HUES6 (cell line): Measurements from ENCODE around the gene AMOT.

ENCODE experiments used
- H3K27ac ChIP-seq: 2 replicates; pipeline ENCODE4 v1.7.0; 2013; ENCODE audit warnings: low read depth, mild to moderate bottlenecking, low read length, inconsistent platforms
- H3K27me3 ChIP-seq: 2 replicates; pipeline ENCODE4 v1.6.1; 2013; ENCODE audit warnings: low read length; ENCODE audit not compliant: control insufficient read depth, insufficient read depth
- H3K36me3 ChIP-seq: 2 replicates; pipeline ENCODE4 v1.6.1; 2013; ENCODE audit warnings: low read length; ENCODE audit not compliant: control insufficient read depth, insufficient read depth
- H3K4me1 ChIP-seq: 2 replicates; pipeline ENCODE4 v1.6.1; 2013; ENCODE audit warnings: low read length; ENCODE audit not compliant: control insufficient read depth, insufficient read depth
- H3K4me3 ChIP-seq: 2 replicates; pipeline ENCODE4 v1.5.1; 2013; ENCODE audit warnings: low read depth, low read length
- H3K9ac ChIP-seq: one replicate; pipeline ENCODE4 v1.6.1; 2013; ENCODE audit warnings: mild to moderate bottlenecking, low read length
- H3K9me3 ChIP-seq: 2 replicates; pipeline ENCODE4 v1.6.1; 2013; ENCODE audit warnings: low read depth, low read length; ENCODE audit not compliant: control insufficient read depth, insufficient read depth

AMOT gene

GRCh38 chrX:112840382-112841113 lies at the start of gene AMOT:
TSS of gene AMOT (minus strand) at chrX:112840831. CDS start at chrX:112823126, 17,705 bp downstream.
- no peaks in the 10 kb centered on the region for H3K9me3 ChIP-seq
- no peak within 1 kb of the TSS for H3K27ac ChIP-seq
- H3K4me3 ChIP-seq, result peak within 1 kb of the TSS; percentile 67
- peak within 1 kb of the TSS; percentile 46 for H3K9ac ChIP-seq
- H3K36me3 ChIP-seq, result no peaks in the 10 kb centered on the region
- peaks cover 61% of the 10 kb centered on the region for H3K27me3 ChIP-seq
- peaks cover 22% of the 10 kb centered on the region for H3K4me1 ChIP-seq

GRCh38 chrX:112889400-112889799 lies 48.8 kb upstream of the AMOT start:
- Histone ChIP-seq H3K27ac (no peak overlapping the region), H3K9me3 (no peaks in the 10 kb centered on the region), H3K27me3 (peaks cover 5% of the 10 kb centered on the region; the same call in 1 of the 2 replicates), H3K36me3 (no peaks in the 10 kb centered on the region), H3K9ac (no peak overlapping the region), H3K4me3 (no peak overlapping the region), H3K4me1 (no peaks in the 10 kb centered on the region)

GRCh38 chrX:112888916-112889315 lies 48.3 kb upstream of the AMOT start:
- H3K4me3 ChIP-seq, result no peak overlapping the region
- no peak overlapping the region for H3K27ac ChIP-seq
- no peaks in the 10 kb centered on the region for H3K9me3 ChIP-seq
- no peak overlapping the region for H3K9ac ChIP-seq
- peaks cover 5% of the 10 kb centered on the region; the same call in 1 of the 2 replicates for H3K27me3 ChIP-seq
- H3K4me1 ChIP-seq, result no peaks in the 10 kb centered on the region
- H3K36me3 ChIP-seq, result no peaks in the 10 kb centered on the region

GRCh38 chrX:112877771-112878173 lies 37.1 kb upstream of the AMOT start:
- Histone ChIP-seq H3K36me3 (no peaks in the 10 kb centered on the region), H3K9me3 (no peaks in the 10 kb centered on the region), H3K4me1 (peaks cover 16% of the 10 kb centered on the region), H3K9ac (no peak overlapping the region), H3K4me3 (no peak overlapping the region), H3K27ac (no peak overlapping the region), H3K27me3 (peaks cover 13% of the 10 kb centered on the region; the same call in 1 of the 2 replicates)

- peaks cover 16% of the 10 kb centered on the region for H3K4me1 ChIP-seq
- H3K36me3 ChIP-seq, result no peaks in the 10 kb centered on the region
- H3K9me3 ChIP-seq, result no peaks in the 10 kb centered on the region
- H3K4me3 ChIP-seq, result no peak overlapping the region
- H3K27me3 ChIP-seq, result peaks cover 19% of the 10 kb centered on the region; the same call in 1 of the 2 replicates
- no peak overlapping the region for H3K9ac ChIP-seq
- H3K27ac ChIP-seq, result no peak overlapping the region
Measured at GRCh38 chrX:112874614-112875013, 34.0 kb upstream of the AMOT start.

GRCh38 chrX:112874175-112874574 lies 33.5 kb upstream of the AMOT start:
- Histone ChIP-seq H3K27ac (no peak overlapping the region), H3K4me1 (peaks cover 16% of the 10 kb centered on the region), H3K36me3 (no peaks in the 10 kb centered on the region), H3K9me3 (no peaks in the 10 kb centered on the region), H3K9ac (no peak overlapping the region), H3K4me3 (no peak overlapping the region), H3K27me3 (peaks cover 18% of the 10 kb centered on the region; the same call in 1 of the 2 replicates)

- peaks cover 23% of the 10 kb centered on the region; the same call in 1 of the 2 replicates for H3K27me3 ChIP-seq
- no peak overlapping the region for H3K4me3 ChIP-seq
- no peak overlapping the region for H3K9ac ChIP-seq
- no peak overlapping the region for H3K27ac ChIP-seq
- H3K9me3 ChIP-seq, result no peaks in the 10 kb centered on the region
- H3K36me3 ChIP-seq, result no peaks in the 10 kb centered on the region
- H3K4me1 ChIP-seq, result peaks cover 4% of the 10 kb centered on the region; the same call in 1 of the 2 replicates
Measured at GRCh38 chrX:112868586-112868985, 28.0 kb upstream of the AMOT start.

GRCh38 chrX:112867570-112867969 lies 26.9 kb upstream of the AMOT start:
- H3K4me1 ChIP-seq, result peaks cover 4% of the 10 kb centered on the region; the same call in 1 of the 2 replicates
- H3K27me3 ChIP-seq, result peaks cover 23% of the 10 kb centered on the region; the same call in 1 of the 2 replicates

GRCh38 chrX:112866175-112866574 lies 25.5 kb upstream of the AMOT start:
- peaks cover 20% of the 10 kb centered on the region; the same call in 1 of the 2 replicates for H3K27me3 ChIP-seq
- H3K4me3 ChIP-seq, result no peak overlapping the region
- H3K36me3 ChIP-seq, result no peaks in the 10 kb centered on the region
- peaks cover 4% of the 10 kb centered on the region; the same call in 1 of the 2 replicates for H3K4me1 ChIP-seq
- H3K9me3 ChIP-seq, result no peaks in the 10 kb centered on the region
- H3K27ac ChIP-seq, result no peak overlapping the region
- H3K9ac ChIP-seq, result no peak overlapping the region

More at GRCh38 chrX:112867570-112867969, 26.9 kb upstream of the AMOT start:
- Histone ChIP-seq H3K36me3 (no peaks in the 10 kb centered on the region), H3K9me3 (no peaks in the 10 kb centered on the region), H3K4me3 (no peak overlapping the region), H3K27ac (no peak overlapping the region), H3K9ac (no peak overlapping the region)

- Histone ChIP-seq H3K36me3 (no peaks in the 10 kb centered on the region), H3K27me3 (peaks cover 17% of the 10 kb centered on the region; the same call in 1 of the 2 replicates), H3K4me1 (peaks cover 4% of the 10 kb centered on the region; the same call in 1 of the 2 replicates), H3K27ac (no peak overlapping the region), H3K4me3 (no peak overlapping the region), H3K9me3 (no peaks in the 10 kb centered on the region), H3K9ac (no peak overlapping the region)
Measured at GRCh38 chrX:112865464-112866025, 24.9 kb upstream of the AMOT start.

GRCh38 chrX:112863850-112864249 lies 23.2 kb upstream of the AMOT start:
- Histone ChIP-seq H3K9me3 (no peaks in the 10 kb centered on the region), H3K36me3 (no peaks in the 10 kb centered on the region), H3K4me1 (peaks cover 4% of the 10 kb centered on the region; the same call in 1 of the 2 replicates), H3K9ac (no peak overlapping the region), H3K27ac (no peak overlapping the region), H3K27me3 (peaks cover 22% of the 10 kb centered on the region; the same call in 1 of the 2 replicates), H3K4me3 (no peak overlapping the region)
